HG03469 (cell line): Measurements from ENCODE around the gene TMED8.

Source experiments
- ATAC-seq: cut with Tn5 transposase; IDR thresholded peaks from one replicate; pipeline ENCODE4 v1.9.1; 2021; ENCODE audit warnings: mild to moderate bottlenecking, moderate library complexity, moderate number of reproducible peaks; ENCODE audit not compliant: unreplicated experiment

TMED8 gene

DNA sequence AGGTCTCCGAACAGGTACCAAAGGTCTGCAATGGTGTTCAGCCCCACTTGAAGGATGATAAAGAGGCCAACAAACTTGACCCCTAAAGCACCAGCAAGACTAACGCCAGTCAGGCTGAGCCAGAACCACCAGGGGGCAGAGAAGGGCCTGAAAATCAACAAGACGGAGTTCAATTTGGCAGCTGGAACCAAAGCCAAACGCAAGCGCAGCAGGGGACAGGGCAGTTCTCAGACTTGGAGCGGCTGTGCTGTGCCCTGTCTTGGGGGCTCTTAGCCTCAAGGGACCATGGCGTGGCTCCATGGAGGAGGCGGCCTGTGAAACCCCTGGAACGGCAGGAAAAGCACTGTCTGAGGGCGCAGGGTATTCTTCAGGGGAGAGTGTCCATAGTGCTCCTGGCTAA, 75.8 kb downstream of the TMED8 start:
- ATAC-seq = no peak

DNA sequence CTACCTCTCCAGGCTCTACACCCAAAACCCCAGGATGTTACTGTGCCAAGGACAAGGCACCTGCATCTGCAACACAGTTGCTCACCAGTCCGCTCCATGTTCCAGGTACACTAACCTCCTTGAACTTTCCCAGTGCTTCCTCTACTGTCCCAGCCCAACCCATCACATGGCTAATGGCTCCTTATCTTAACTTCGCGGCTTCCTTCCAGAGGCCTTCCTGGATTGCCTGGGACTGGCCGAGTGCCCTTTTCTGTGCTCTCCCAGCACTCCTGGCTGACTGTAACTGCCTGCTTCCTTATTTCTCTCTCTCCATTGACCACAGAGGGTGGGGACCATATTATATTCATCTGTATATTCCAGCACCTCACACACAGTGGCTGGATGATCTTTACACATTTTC, 77.1 kb downstream of the TMED8 start:
- ATAC-seq = no peak

DNA sequence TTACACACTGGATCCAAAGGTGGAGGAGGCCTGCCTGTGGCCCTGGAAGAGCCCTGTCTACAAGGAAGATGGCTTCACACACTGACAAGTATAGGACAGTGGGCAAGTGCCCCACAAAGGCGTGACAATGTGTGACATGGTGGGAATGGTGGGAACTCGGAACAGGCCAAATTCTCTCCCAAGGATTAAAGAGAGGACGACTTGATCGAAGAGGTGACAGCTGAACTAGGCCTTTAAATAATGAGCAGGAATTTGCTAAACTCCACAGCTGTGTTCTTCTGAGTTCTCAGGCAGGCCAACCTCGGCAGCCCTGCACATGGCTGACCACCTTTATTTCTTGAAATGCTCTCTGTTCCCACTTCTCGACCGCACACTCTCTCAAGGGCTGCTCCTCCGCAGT, 80.0 kb downstream of the TMED8 start:
- no peak for ATAC-seq

DNA sequence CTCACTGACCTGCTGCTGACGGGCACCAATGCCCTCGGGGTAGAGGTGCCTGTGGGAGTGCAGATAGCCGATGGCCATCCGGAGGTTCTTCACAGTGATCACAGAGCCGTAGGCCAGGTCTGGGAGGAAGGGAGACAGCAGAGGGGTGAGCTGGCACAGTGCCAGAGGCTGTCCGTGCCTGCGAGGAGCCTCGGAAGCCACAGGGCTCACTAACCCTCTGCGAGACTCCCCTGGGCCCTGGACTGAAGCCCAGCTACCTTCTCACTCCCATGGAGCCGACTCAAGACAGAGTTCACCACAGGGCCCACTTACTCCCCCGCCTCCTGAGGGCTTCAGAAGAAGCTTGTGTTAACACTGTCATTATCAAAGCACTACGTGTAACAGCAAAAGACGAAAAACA, 80.7 kb downstream of the TMED8 start:
- ATAC-seq = no peak

DNA sequence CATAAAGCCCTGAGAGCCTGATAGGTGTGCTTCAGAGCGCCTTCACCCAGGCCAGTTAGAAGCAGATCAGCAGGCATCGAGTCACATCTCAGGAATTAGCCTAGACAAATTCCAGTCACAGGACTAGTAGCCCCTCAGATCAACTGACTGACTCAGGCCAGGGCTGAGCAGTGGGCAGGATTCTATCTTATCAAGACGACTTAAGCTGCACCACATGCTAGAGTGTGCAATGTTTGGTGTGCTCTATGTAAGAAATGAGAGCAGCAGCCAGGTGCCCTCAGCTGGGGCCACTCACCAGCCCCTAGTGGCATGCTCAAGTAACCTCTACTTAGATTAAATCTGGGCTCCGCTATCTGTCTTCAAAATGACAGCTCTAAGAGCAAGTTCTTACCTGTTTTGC, 86.2 kb downstream of the TMED8 start:
- no peak for ATAC-seq

DNA sequence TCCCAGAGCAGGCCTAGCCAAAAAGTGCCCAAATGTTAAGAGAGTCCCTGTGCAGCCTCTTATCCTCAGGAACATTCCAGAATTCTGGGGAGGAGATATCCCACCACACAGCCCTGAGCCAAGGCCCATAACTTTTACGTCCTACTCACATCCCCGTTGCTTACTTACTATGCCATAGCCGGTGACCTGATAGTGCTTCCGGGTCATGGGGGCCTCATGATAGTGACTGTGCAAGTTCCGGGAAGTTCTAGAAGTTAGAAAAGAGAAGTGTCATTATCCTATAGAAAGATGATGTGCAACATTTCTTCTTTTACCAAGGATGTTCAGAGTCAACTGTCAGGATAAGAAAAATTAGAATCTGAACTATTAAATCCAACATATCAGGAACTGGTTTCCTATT, 90.3 kb downstream of the TMED8 start:
- no peak for ATAC-seq
